ENCODE measurements around the gene DGCR2. TPM values are rescaled to one million over a fixed set of nuclear protein-coding genes. Genes with fewer than 3 reads are reported as not detected.
A peak's percentile ranks its signal among the peaks of the same experiment; 100 is the strongest.

DGCR2 gene
- total and polyA plus RNA-seq, 11 donors: 26.0 to 53.3 (median 41.2) TPM

DNA sequence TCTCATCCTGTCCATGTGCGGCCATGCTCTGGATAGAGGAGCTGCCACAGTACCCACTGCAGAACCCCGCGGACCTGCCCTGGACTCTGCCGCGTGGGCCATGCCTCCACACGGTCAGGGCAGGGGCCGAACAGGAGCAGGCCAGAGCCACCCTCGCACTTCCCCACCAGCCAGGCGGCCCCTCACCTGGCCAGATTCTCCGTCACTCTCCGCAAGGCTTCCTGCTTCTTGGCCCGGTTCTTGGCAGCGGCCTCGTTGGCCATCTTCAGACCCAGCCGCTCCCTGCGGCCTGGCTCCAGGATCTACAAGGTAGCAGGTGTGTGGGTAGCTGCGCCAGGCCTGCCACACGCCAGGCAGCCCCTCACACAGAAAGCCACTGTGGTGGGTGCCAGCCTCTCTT lies 12.7 kb upstream of the DGCR2 start:
- Histone ChIP-seq H3K27ac (no peak overlapping the region), H3K4me1 (no peaks in the 10 kb centered on the region), H3K36me3 (peaks cover 0 to 79% (median 70%) of the 10 kb centered on the region in 9 donors), H3K27me3 (no peaks in the 10 kb centered on the region), H3K9me3 (no peaks in the 10 kb centered on the region), H3K4me3 (no peak overlapping the region)
- no peak for ATAC-seq
- 90 to 96% (median 92%) methylated on average over 18 of the region's 18 CpGs for WGBS, 4 donors
- intact Hi-C loops (cut with DNase I): no loop called here
- no peak for TF ChIP-seq POLR2A (IDR thresholded peaks at IDR 0.05)
- TF ChIP-seq CTCF (IDR thresholded peaks at IDR 0.05): no peak
- no peak for DNase-seq

DNA sequence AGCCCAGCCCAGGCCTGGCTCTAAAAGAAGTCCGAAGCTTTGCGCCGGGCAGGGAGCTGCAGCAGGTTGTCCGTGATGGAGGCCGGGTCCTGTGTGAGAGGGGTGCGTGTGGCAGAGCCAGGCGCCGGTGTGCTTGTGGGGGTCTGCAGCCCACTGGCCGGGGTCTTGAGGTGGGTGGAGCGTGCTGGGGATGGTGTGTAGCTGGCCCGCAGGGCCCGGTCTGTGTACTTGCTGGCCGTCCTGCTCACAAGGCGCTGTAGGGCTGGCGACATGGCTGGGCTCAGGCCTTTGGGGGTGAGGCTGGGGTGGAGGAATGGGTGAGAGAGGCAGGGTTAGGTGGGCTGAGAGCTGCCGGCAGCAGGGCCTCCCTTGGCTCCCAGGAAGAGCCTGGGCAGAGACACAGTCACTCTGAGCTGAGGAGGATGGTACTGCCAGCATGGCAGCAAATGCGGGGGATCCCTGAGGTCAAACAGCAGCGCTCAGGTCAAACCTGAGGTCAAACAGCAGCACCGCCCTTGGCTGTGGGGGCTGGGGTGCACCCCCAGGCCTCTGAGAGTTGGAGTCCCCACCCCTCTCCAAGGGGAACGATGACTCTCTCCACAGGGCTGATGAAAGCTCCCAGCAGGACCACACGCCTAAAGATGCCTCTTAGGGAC lies 12.1 kb upstream of the DGCR2 start:
- WGBS, 4 donors: 93 to 97% (median 94%) methylated on average over 21 of the region's 21 CpGs
- no peak for ATAC-seq
- intact Hi-C loops (cut with DNase I): no loop called here
- no peaks in the 10 kb centered on the region for H3K9me3 ChIP-seq
- no peak overlapping the region for H3K4me3 ChIP-seq
- H3K4me1 ChIP-seq: no peaks in the 10 kb centered on the region
- no peak overlapping the region for H3K27ac ChIP-seq
- TF ChIP-seq CTCF (IDR thresholded peaks at IDR 0.05): no peak
- no peak for TF ChIP-seq POLR2A (IDR thresholded peaks at IDR 0.05)
- peak in 1 of 5 donors; percentile 60 for DNase-seq
- no peaks in the 10 kb centered on the region for H3K27me3 ChIP-seq
- peaks cover 0 to 74% (median 64%) of the 10 kb centered on the region in 9 donors for H3K36me3 ChIP-seq

GRCh38 chr22:19133561-19133960 lies 11.3 kb upstream of the DGCR2 start:
- TF ChIP-seq POLR2A (IDR thresholded peaks at IDR 0.05): no peak
- no peak for TF ChIP-seq CTCF (IDR thresholded peaks at IDR 0.05)
- ATAC-seq: no peak
- Histone ChIP-seq H3K36me3 (peaks cover 0 to 66% (median 57%) of the 10 kb centered on the region in 9 donors), H3K4me1 (no peaks in the 10 kb centered on the region), H3K27ac (no peak overlapping the region), H3K9me3 (no peaks in the 10 kb centered on the region), H3K27me3 (no peaks in the 10 kb centered on the region), H3K4me3 (no peak overlapping the region)
- WGBS, 4 donors: 93 to 97% (median 96%) methylated on average over 12 to 13 of the region's 13 CpGs
- DNase-seq: peak in 1 of 5 donors; percentile 33
- intact Hi-C loops (cut with DNase I): no loop called here

- Histone ChIP-seq H3K4me3 (no peak overlapping the region), H3K27me3 (no peaks in the 10 kb centered on the region), H3K4me1 (no peaks in the 10 kb centered on the region), H3K36me3 (peaks cover 0 to 59% (median 49%) of the 10 kb centered on the region in 9 donors), H3K27ac (no peak overlapping the region), H3K9me3 (no peaks in the 10 kb centered on the region)
- DNase-seq (peak in 2 of 5 donors; percentile 6 to 42), ATAC-seq (no peak)
- intact Hi-C loops (cut with DNase I): no loop called here
- TF ChIP-seq POLR2A (IDR thresholded peaks at IDR 0.05): no peak
- TF ChIP-seq CTCF (IDR thresholded peaks at IDR 0.05): no peak
- 88 to 90% (median 89%) methylated on average over 8 to 9 of the region's 9 CpGs for WGBS, 4 donors
These were observed 10.6 kb upstream of the DGCR2 start for GRCh38 chr22:19132693-19133400.

Measured in heart left ventricle (tissue), 16 donors.